Measurements from ENCODE around the gene LRP5. TPM values are rescaled to one million over a fixed set of nuclear protein-coding genes. Genes with fewer than 3 reads are reported as not detected.

The LRP5 gene
- total and polyA plus RNA-seq, 9 of the 15 experiments (the other 6 are each of a cell fraction or from before 2014, with no cell fraction given), result 0.48 to 44.2 (median 13.5) TPM

DNA sequence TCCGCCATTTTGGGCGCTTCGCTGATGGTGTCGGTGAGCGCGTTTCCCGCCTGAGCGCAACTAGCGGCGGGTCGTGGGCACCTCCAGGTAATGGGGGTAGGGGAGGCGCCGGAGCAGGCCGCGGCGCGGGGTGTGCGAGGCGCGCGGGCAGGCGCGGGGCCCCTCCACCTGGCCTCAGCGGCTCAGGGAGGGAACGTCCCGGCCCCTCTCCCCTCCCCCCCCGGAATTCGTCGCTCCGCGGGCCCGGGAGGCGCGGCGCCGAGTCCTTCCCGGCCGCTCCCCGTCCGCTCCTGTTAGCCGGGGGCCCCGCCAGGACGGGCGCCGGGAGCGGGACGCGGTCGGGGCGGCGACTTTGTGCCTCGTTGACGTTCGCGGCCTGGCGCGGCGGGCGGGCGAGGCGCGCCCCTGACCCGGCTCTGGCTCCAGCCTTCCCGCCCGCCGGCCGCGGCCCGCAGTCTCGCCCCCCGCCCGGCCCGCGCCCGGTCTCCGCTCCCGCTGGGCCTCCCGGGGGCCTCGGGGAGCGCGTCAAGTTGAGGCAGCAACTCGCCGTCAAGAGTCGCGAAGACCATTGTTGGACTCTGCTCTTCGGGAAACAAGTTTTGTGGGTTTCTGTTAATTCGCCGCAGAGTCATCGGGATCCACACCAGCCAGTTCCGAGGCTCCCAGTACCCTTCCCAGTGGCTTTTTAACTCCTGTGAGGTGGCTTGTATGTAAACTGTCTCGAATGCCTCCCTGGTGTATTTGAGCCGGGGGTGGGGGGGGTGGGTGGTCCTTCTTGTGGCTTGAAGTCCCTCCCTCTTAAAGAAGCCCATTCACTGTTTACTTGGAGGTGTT is 148.6 kb downstream of the LRP5 start, which contains the start of gene PPP6R3:
PPP6R3 (plus strand) TSS at position 12 of the 834 bp plus-strand sequence. CDS start 76,913 bp downstream, outside the sequence.
- ChIA-PET CTCF (ENCODE audit: low intra/inter-chr PET ratio) (no interaction called here), POLR2A (interaction anchor here (0.7 to 1.5 kb wide), 6 partner anchors 7 to 163 kb away, joined by 3 to 5 read pairs (median 4); no protein-coding TSS in a partner anchor)
- peak within 1 kb of the TSS; percentile 77 to 98 for H3K9ac ChIP-seq (ENCODE audit: insufficient read depth in 1 of 2, low read depth in 2 of 2, low read length in 2 of 2)
- under 1% methylated on average over 52 of the region's 92 CpGs for WGBS (ENCODE audit: insufficient coverage, low coverage, missing lambda C conversion rate)
- H2AFZ ChIP-seq (ENCODE audit: low read depth, low read length), result peak within 1 kb of the TSS; percentile 96
- H3K4me3 ChIP-seq, result peak within 1 kb of the TSS; percentile 62
- H3K27me3 ChIP-seq (ENCODE audit: control insufficient read depth in 2 of 2, insufficient read depth in 2 of 2, low read length in 2 of 2), result no peaks in the 10 kb centered on the region
- no peaks in the 10 kb centered on the region for H3K9me1 ChIP-seq (ENCODE audit: control insufficient read depth, insufficient read depth, low read length)
- FAIRE-seq (peak; percentile 44), ATAC-seq (peak; percentile 44), DNase-seq (ENCODE audit: extremely low read depth in 1 of 4, low spot score in 3 of 4) (peak in 2 of 4 experiments; percentile 59 to 68)
- intact Hi-C loops (cut with micrococcal nuclease) (no loop called here), in situ Hi-C loops (cut with MboI) (no loop called here)
- H4K20me1 ChIP-seq (replicated peaks; ENCODE audit: control insufficient read depth, insufficient read depth, low read length), result peaks cover 43% of the 10 kb centered on the region
- no TSS peak for BruUV-seq (replicated peaks)
- peaks cover 54% of the 10 kb centered on the region for H3K79me2 ChIP-seq (ENCODE audit: control insufficient read depth, insufficient read depth, low read length)
- peak within 1 kb of the TSS; percentile 86 for H3K27ac ChIP-seq (ENCODE audit: extremely low read depth, low read depth, low read length)
- no peaks in the 10 kb centered on the region for H3K9me3 ChIP-seq (replicated peaks; ENCODE audit: control insufficient read depth, insufficient read depth, low read depth, low read length)
- H3K36me3 ChIP-seq (ENCODE audit: control insufficient read depth, insufficient read depth, low read length), result peaks cover 21% of the 10 kb centered on the region; the same call in 2 of the 3 replicates
- H3K4me1 ChIP-seq (replicated peaks in 1 of 2; ENCODE audit: control insufficient read depth in 2 of 2, insufficient read depth in 2 of 2, low read length in 2 of 2), result peaks cover 6 to 19% of the 10 kb centered on the region in 2 experiments; a peak in 4 of 5 replicates
- H3K4me2 ChIP-seq (ENCODE audit: insufficient read depth, low read length), result peak within 1 kb of the TSS; percentile 92
- TF ChIP-seq PTRF (tag; IDR thresholded peaks at IDR 0.05), result no peak
- no peak for TF ChIP-seq RAD51 (IDR thresholded peaks at IDR 0.05; ENCODE audit: borderline replicate concordance, low read depth)
- TF ChIP-seq, protein P1, sequence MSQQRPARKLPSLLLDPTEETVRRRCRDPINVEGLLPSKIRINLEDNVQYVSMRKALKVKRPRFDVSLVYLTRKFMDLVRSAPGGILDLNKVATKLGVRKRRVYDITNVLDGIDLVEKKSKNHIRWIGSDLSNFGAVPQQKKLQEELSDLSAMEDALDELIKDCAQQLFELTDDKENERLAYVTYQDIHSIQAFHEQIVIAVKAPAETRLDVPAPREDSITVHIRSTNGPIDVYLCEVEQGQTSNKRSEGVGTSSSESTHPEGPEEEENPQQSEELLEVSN (IDR thresholded peaks at IDR 0.05; ENCODE audit: borderline replicate concordance in 1 of 2, extremely low read depth in 1 of 2, insufficient read depth in 1 of 2, insufficient read length in 1 of 2, low read depth in 1 of 2, low read length in 1 of 2, poor library complexity in 1 of 2, severe bottlenecking in 1 of 2), result peak; percentile 28 to 77
- TF ChIP-seq KLF6 (CRISPR knock-in tag; IDR thresholded peaks at IDR 0.05; ENCODE audit: borderline replicate concordance), result no peak
- TF ChIP-seq, protein P2, sequence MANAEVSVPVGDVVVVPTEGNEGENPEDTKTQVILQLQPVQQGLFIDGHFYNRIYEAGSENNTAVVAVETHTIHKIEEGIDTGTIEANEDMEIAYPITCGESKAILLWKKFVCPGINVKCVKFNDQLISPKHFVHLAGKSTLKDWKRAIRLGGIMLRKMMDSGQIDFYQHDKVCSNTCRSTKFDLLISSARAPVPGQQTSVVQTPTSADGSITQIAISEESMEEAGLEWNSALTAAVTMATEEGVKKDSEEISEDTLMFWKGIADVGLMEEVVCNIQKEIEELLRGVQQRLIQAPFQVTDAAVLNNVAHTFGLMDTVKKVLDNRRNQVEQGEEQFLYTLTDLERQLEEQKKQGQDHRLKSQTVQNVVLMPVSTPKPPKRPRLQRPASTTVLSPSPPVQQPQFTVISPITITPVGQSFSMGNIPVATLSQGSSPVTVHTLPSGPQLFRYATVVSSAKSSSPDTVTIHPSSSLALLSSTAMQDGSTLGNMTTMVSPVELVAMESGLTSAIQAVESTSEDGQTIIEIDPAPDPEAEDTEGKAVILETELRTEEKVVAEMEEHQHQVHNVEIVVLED (CRISPR knock-in tag; IDR thresholded peaks at IDR 0.05), result no peak
- TF ChIP-seq MED1 (CRISPR knock-in tag; IDR thresholded peaks at IDR 0.05; ENCODE audit: borderline replicate concordance), result 0 out of 2 replicates have a peak, but pooled peaks have one; percentile 25
- TF ChIP-seq STAT5A (IDR thresholded peaks at IDR 0.05; ENCODE audit: borderline replicate concordance, low read length), result no peak
- TF ChIP-seq, protein P3, sequence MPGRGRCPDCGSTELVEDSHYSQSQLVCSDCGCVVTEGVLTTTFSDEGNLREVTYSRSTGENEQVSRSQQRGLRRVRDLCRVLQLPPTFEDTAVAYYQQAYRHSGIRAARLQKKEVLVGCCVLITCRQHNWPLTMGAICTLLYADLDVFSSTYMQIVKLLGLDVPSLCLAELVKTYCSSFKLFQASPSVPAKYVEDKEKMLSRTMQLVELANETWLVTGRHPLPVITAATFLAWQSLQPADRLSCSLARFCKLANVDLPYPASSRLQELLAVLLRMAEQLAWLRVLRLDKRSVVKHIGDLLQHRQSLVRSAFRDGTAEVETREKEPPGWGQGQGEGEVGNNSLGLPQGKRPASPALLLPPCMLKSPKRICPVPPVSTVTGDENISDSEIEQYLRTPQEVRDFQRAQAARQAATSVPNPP (IDR thresholded peaks at IDR 0.05; ENCODE audit: borderline replicate concordance, insufficient read depth, insufficient read length), result no peak
- TF ChIP-seq MTA1 (IDR thresholded peaks at IDR 0.05; ENCODE audit: borderline replicate concordance), result no peak
- no peak for TF ChIP-seq CHD4 (IDR thresholded peaks at IDR 0.05; ENCODE audit: insufficient read depth, insufficient replicate concordance, low read depth, low read length, poor library complexity, severe bottlenecking)
- no peak for TF ChIP-seq POLR2B (IDR thresholded peaks at IDR 0.05; ENCODE audit: low read depth, partially characterized antibody)
- no peak for TF ChIP-seq TCFL5 (CRISPR knock-in tag; conservative IDR thresholded peaks at IDR 0.05)
- TF ChIP-seq, protein P4, sequence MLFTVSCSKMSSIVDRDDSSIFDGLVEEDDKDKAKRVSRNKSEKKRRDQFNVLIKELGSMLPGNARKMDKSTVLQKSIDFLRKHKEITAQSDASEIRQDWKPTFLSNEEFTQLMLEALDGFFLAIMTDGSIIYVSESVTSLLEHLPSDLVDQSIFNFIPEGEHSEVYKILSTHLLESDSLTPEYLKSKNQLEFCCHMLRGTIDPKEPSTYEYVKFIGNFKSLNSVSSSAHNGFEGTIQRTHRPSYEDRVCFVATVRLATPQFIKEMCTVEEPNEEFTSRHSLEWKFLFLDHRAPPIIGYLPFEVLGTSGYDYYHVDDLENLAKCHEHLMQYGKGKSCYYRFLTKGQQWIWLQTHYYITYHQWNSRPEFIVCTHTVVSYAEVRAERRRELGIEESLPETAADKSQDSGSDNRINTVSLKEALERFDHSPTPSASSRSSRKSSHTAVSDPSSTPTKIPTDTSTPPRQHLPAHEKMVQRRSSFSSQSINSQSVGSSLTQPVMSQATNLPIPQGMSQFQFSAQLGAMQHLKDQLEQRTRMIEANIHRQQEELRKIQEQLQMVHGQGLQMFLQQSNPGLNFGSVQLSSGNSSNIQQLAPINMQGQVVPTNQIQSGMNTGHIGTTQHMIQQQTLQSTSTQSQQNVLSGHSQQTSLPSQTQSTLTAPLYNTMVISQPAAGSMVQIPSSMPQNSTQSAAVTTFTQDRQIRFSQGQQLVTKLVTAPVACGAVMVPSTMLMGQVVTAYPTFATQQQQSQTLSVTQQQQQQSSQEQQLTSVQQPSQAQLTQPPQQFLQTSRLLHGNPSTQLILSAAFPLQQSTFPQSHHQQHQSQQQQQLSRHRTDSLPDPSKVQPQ (CRISPR knock-in tag; IDR thresholded peaks at IDR 0.05; ENCODE audit: borderline replicate concordance), result no peak

All from K562 (cell line).